Measurements from ENCODE around the gene TPH2.

- TF ChIP-seq CTCF (IDR thresholded peaks at IDR 0.05) (no peak), USF2 (CRISPR knock-in tag; IDR thresholded peaks at IDR 0.05) (no peak), ESRRA (CRISPR knock-in tag; IDR thresholded peaks at IDR 0.05; ENCODE audit: borderline replicate concordance) (no peak), SMAD3 (CRISPR knock-in tag; IDR thresholded peaks at IDR 0.05; ENCODE audit: borderline replicate concordance) (no peak), ELF4 (CRISPR knock-in tag; IDR thresholded peaks at IDR 0.05; ENCODE audit: low read depth) (no peak), RORB (CRISPR knock-in tag; IDR thresholded peaks at IDR 0.05) (no peak)
Observed at GRCh38 chr12:72015895-72016294, 77.2 kb downstream of the TPH2 start.

Data from WTC11 (cell line).